ENCODE measurements around the gene RFX4.

Gene RFX4

GRCh38 chr12:106582641-106583230, at the start of gene RFX4:
TSS of gene RFX4 (plus strand) at chr12:106583004. CDS start at chr12:106583321, 317 bp downstream.
- no peak for DNase-seq

- no peak for DNase-seq
Observed at GRCh38 chr12:106541201-106541600, 41.6 kb upstream of the RFX4 start.

GRCh38 chr12:106551410-106551809, 31.4 kb upstream of the RFX4 start:
- DNase-seq: no peak

- no peak for DNase-seq
Observed at GRCh38 chr12:106552228-106552627, 30.6 kb upstream of the RFX4 start.

GRCh38 chr12:106564678-106565329, 18.0 kb upstream of the RFX4 start:
- DNase-seq: no peak

- DNase-seq: no peak
Observed at GRCh38 chr12:106566771-106567170, 16.0 kb upstream of the RFX4 start.

GRCh38 chr12:106573239-106573638, 9.6 kb upstream of the RFX4 start:
- DNase-seq: no peak

- no peak for DNase-seq
Observed at GRCh38 chr12:106576848-106577247, 6.0 kb upstream of the RFX4 start.

GRCh38 chr12:106580671-106581508, 1.9 kb upstream of the RFX4 start:
- DNase-seq: no peak

- peak in 1 of 3 donors; percentile 20 for DNase-seq
Observed at GRCh38 chr12:106581543-106582248, 1.1 kb upstream of the RFX4 start.

GRCh38 chr12:106582249-106582591, 584 bp upstream of the RFX4 start:
- DNase-seq: no peak

- DNase-seq: peak in 1 of 3 donors; percentile 8
Observed at GRCh38 chr12:106583242-106584103, 669 bp downstream of the RFX4 start.

GRCh38 chr12:106584104-106585064, 1.6 kb downstream of the RFX4 start:
- no peak for DNase-seq

GRCh38 chr12:106585105-106585520, 2.3 kb downstream of the RFX4 start:
- no peak for DNase-seq

- DNase-seq: no peak
Observed at GRCh38 chr12:106585521-106586277, 2.9 kb downstream of the RFX4 start.

GRCh38 chr12:106586278-106586802, 3.5 kb downstream of the RFX4 start:
- DNase-seq: no peak

- peak in 1 of 3 donors; percentile 26 for DNase-seq
Observed at GRCh38 chr12:106586803-106587684, 4.2 kb downstream of the RFX4 start.

- DNase-seq: no peak
Observed at GRCh38 chr12:106588771-106589170, 6.0 kb downstream of the RFX4 start.

- DNase-seq: no peak
Observed at GRCh38 chr12:106590601-106591000, 7.8 kb downstream of the RFX4 start.

Measured in suppressor macrophage treated with lipopolysaccharide for 1 hour (primary cell).